Neural cell (in vitro differentiated cells): ENCODE data around the gene CNR2. TPM values are rescaled to one million over a fixed set of nuclear protein-coding genes. Genes with fewer than 3 reads are reported as not detected.

Source experiments
- H2AFZ ChIP-seq: fragments of 200-600, 300-800 bp; sonication (generic), shearing (Covaris generic); 2 replicates; pipeline ENCODE4 v1.6.0; 2014; ENCODE audit warnings: low read depth, mild to moderate bottlenecking, antibody characterized with exemption, low read length, moderate library complexity
- H3F3A ChIP-seq: fragments of 200-600 bp; shearing (Covaris generic); 2 replicates; pipeline ENCODE4 v1.6.1; 2016; ENCODE audit warnings: mild to moderate bottlenecking, moderate library complexity, mixed read lengths, antibody characterized with exemption, low read length; ENCODE audit not compliant: insufficient read depth, poor library complexity, severe bottlenecking
- H3K27ac ChIP-seq: fragments of 200-600, 300-800 bp; sonication (generic), shearing (Covaris generic); 2 replicates; pipeline ENCODE4 v1.5.1; 2014; ENCODE audit warnings: mild to moderate bottlenecking, low read length, moderate library complexity
- H3K27me3 ChIP-seq: fragments of 300-800, 200-600 bp; sonication (generic), shearing (Covaris generic); 2 replicates; pipeline ENCODE4 v1.6.0; 2014; ENCODE audit warnings: mild to moderate bottlenecking, low read depth, low read length, moderate library complexity; ENCODE audit not compliant: insufficient read depth
- H3K36me3 ChIP-seq: fragments of 300-800, 200-600 bp; sonication (generic), shearing (Covaris generic); 2 replicates; pipeline ENCODE4 v1.5.1; 2014; ENCODE audit warnings: mild to moderate bottlenecking, antibody characterized with exemption, low read length, moderate library complexity; ENCODE audit not compliant: insufficient read depth
- H3K4me2 ChIP-seq: fragments of 300-800, 200-600 bp; sonication (generic), shearing (Covaris generic); 2 replicates; pipeline ENCODE4 v1.6.0; 2014; ENCODE audit warnings: mild to moderate bottlenecking, low read length
- H3K4me3 ChIP-seq: fragments of 300-800, 200-600 bp; sonication (generic), shearing (Covaris generic); 2 replicates; pipeline ENCODE4 v1.5.1; 2014; ENCODE audit warnings: mild to moderate bottlenecking, low read length, moderate library complexity
- H3K79me2 ChIP-seq: fragments of 200-600 bp; shearing (Covaris generic); replicated peaks from 2 replicates; pipeline ENCODE4 v1.6.0; 2014; ENCODE audit warnings: mild to moderate bottlenecking, low read length, moderate library complexity; ENCODE audit not compliant: insufficient read depth
- H3K9ac ChIP-seq: fragments of 300-800, 200-600 bp; sonication (generic), shearing (Covaris generic); 2 replicates; pipeline ENCODE4 v1.6.1; 2016; ENCODE audit warnings: mild to moderate bottlenecking, low read length, mixed read lengths
- H3K9me2 ChIP-seq: fragments of 200-600 bp; shearing (Covaris generic); 2 replicates; pipeline ENCODE4 v1.6.1; 2016; ENCODE audit warnings: mild to moderate bottlenecking, low read length, mixed read lengths; ENCODE audit not compliant: insufficient read depth
- H3K9me3 ChIP-seq: fragments of 200-600, 300-800 bp; sonication (generic), shearing (Covaris generic); 2 replicates; pipeline ENCODE4 v1.6.1; 2016; ENCODE audit warnings: mild to moderate bottlenecking, mixed run types, low read length, moderate library complexity, mixed read lengths
- H4K20me1 ChIP-seq: fragments of 200-600 bp; shearing (Covaris generic); 2 replicates; pipeline ENCODE4 v1.6.1; 2016; ENCODE audit warnings: mild to moderate bottlenecking, mixed run types; ENCODE audit not compliant: insufficient read depth
- CTCF ChIP-seq: fragments of 450-650 bp; IDR thresholded peaks from 2 replicates; pipeline ENCODE4 v1.5.1; 2014; ENCODE audit warnings: antibody characterized with exemption, mild to moderate bottlenecking, moderate library complexity; ENCODE audit not compliant: poor library complexity, severe bottlenecking
- EP300 ChIP-seq: fragments of 450-650 bp; conservative IDR thresholded peaks from 2 replicates; pipeline ENCODE4 v1.6.1; 2014; ENCODE audit warnings: antibody characterized with exemption, mild to moderate bottlenecking, moderate library complexity; ENCODE audit not compliant: poor library complexity, severe bottlenecking
- EZH2 ChIP-seq: fragments of 200-600, 300-800 bp; shearing (Covaris generic), sonication (generic); IDR thresholded peaks from 2 replicates; pipeline ENCODE4 v1.6.1; 2014; ENCODE audit warnings: antibody characterized with exemption, low read length, borderline replicate concordance, mild to moderate bottlenecking; ENCODE audit not compliant: insufficient read depth, poor library complexity, severe bottlenecking
- MXI1 ChIP-seq: fragments of 450-650 bp; conservative IDR thresholded peaks from 2 replicates; pipeline ENCODE4 v1.6.1; 2014; ENCODE audit warnings: antibody characterized with exemption, mild to moderate bottlenecking; ENCODE audit not compliant: poor library complexity, severe bottlenecking
- POLR2AphosphoS5 ChIP-seq: IDR thresholded peaks from 2 replicates; pipeline ENCODE4 v1.6.1; 2012
- RAD21 ChIP-seq: fragments of 450-650 bp; conservative IDR thresholded peaks from 2 replicates; pipeline ENCODE4 v1.6.1; 2014; ENCODE audit warnings: antibody characterized with exemption, mild to moderate bottlenecking, moderate library complexity
- REST ChIP-seq: IDR thresholded peaks from 2 replicates; pipeline ENCODE4 v1.6.1; 2012; ENCODE audit warnings: borderline replicate concordance
- SMC3 ChIP-seq: fragments of 450-650 bp; conservative IDR thresholded peaks from 2 replicates; pipeline ENCODE4 v1.6.1; 2014; ENCODE audit warnings: antibody characterized with exemption, mild to moderate bottlenecking, moderate library complexity; ENCODE audit not compliant: poor library complexity
- TAF1 ChIP-seq: IDR thresholded peaks from 2 replicates; pipeline ENCODE4 v1.6.1; 2012; ENCODE audit warnings: low read depth
- polyA plus RNA-seq: library from polyadenylated mRNA; depleted of rRNA; stranded (reverse); fragments of >200 nt; gene quantifications from 2 replicates; pipeline ENCODE4 v1.2.3, GENCODE V29; 2014

Gene CNR2
- polyA plus RNA-seq, 1 donor from 2014 or later: not detected

- no peak overlapping the region for H3K27ac ChIP-seq
- H3K9ac ChIP-seq: no peak overlapping the region
- H3F3A ChIP-seq: no peaks in the 10 kb centered on the region
- H3K79me2 ChIP-seq: no peaks in the 10 kb centered on the region
- no peaks in the 10 kb centered on the region for H3K9me3 ChIP-seq
- TF ChIP-seq EZH2 (no peak), CTCF (no peak), SMC3 (no peak), TAF1 (no peak), POLR2AphosphoS5 (no peak), EP300 (no peak), MXI1 (no peak), RAD21 (no peak), REST (no peak)
- no peaks in the 10 kb centered on the region for H3K36me3 ChIP-seq
- no peaks in the 10 kb centered on the region for H3K27me3 ChIP-seq
- no peaks in the 10 kb centered on the region for H4K20me1 ChIP-seq
- H3K4me2 ChIP-seq: no peak overlapping the region
- no peak overlapping the region for H3K4me3 ChIP-seq
- no peak overlapping the region for H2AFZ ChIP-seq
- no peaks in the 10 kb centered on the region for H3K9me2 ChIP-seq
Observed at GRCh38 chr1:23924601-23925000, 11.4 kb upstream of the CNR2 start.

- Histone ChIP-seq H3K79me2 (no peaks in the 10 kb centered on the region), H3K4me3 (no peak overlapping the region), H3K4me2 (no peak overlapping the region), H3K27ac (no peak overlapping the region), H4K20me1 (no peaks in the 10 kb centered on the region), H3F3A (no peaks in the 10 kb centered on the region), H3K9me3 (no peaks in the 10 kb centered on the region), H3K36me3 (no peaks in the 10 kb centered on the region), H2AFZ (no peak overlapping the region), H3K9ac (no peak overlapping the region), H3K27me3 (no peaks in the 10 kb centered on the region), H3K9me2 (no peaks in the 10 kb centered on the region)
- TF ChIP-seq EP300 (no peak), RAD21 (no peak), EZH2 (no peak), TAF1 (no peak), SMC3 (no peak), REST (no peak), CTCF (no peak), MXI1 (no peak), POLR2AphosphoS5 (no peak)
Observed at GRCh38 chr1:23923592-23924499, 10.7 kb upstream of the CNR2 start.
